IPS-NIHi7 (cell line): ENCODE measurements around the gene BTRC.
"Not testable (repeated sequence)": the region's sequence is repeated elsewhere in the genome, so short reads cannot be mapped to it uniquely, and the experiment has no call there.

Experiments used
- DNase-seq: peaks from one replicate; pipeline ENCODE4 v3.0.0; 2012; ENCODE audit warnings: mixed read lengths; ENCODE audit errors: extremely low spot score

The BTRC gene

DNA sequence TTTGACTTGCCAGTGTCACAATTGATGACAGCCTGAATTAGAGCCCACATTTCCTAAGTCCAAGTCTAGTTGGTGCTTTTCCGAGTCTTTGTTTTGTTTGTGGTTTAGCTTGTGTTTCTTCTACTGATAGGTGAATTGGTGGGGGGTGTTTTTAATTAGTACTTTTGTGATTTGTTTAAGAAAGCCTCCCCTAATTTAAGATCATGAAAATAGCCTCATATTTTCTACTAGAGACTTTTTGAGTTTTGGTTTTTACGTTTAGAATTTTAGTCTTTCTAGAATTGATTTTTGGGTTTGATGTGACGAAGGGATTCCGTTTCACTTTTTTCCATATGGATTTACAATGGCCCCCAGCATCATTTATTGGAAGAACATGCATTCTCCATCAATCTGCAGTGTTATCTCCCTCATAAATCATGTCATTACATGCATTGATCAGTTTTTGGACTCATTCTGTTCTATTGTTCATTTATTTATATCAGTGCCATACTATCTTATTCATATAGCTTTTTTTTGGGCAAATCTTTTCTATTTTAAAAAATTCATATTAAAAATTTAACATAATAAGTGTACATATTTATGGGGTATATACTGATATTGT, 32.8 kb downstream of the BTRC start:
- no peak for DNase-seq

DNA sequence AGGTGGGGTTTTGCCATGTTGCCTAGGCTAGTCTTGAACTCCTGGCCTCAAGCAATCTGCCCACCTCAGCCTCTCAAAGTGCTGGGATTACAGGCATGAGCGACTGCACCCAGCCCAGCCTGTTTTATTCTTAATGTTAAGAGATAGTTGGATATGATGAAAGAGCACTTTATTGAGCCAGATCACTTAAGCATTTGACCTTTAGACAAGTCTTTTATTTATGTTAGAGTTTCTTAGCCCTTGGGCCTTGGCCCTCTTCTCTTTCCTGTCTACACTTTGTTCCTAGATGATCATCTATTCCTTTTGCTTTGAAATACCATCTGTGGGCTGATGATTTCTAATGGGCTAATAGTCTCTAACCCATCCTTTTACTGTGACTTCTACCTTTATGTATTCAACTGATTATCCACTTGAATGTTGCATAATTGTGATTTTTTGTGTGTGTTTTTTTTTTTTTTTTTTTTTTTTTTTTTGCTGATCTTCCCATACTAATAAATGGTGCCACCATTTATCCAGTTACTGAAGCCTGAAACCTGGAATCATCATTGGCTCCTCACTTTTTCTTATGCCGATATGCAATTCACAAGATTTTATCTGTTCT, 34.8 kb downstream of the BTRC start:
- DNase-seq, result no peak

DNA sequence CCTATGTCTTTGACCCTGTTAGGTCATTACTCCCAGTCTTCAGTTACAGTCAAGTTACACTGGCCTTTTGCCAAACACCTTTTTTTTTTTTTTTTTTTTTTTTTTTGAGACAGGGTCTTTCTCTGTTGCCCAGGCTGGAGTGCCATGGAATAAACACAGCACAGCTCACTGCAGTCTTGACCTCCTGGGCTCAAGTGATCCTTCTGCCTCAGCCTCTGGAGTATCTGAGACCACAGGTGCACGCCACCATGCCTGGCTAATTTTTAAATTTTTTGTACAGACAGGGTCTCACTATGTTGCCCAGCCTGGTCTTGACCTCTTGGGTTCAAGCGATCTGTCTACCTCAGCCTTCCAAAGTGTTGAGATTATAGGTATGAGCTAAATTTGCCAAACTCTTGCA, 35.6 kb downstream of the BTRC start:
- not testable (repeated sequence) for DNase-seq

DNA sequence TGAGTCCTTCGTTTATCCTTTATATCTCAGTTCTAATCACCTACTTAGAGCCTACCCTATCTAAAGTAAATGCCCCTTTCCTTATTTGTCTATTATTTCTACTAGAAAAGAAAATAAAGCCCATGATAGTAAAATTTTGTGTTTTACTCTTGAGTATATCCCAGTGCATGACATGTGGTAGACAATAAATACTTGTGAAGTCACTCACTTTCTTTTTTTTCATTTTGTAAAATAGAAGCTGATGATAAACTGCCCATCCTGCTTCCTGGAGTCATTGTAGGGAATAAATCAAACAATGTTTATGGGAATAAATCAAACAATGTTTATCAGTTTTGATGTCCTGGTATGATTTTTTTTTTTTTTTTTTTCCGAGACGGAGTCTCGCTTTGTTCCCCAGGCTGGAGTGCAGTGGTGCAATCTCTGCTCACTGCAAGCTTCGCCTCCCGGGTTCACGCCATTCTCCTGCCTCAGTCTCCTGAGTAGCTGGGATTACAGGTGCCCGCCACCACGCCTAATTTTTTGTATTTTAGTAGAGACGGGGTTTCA, 36.1 kb downstream of the BTRC start:
- no peak for DNase-seq

DNA sequence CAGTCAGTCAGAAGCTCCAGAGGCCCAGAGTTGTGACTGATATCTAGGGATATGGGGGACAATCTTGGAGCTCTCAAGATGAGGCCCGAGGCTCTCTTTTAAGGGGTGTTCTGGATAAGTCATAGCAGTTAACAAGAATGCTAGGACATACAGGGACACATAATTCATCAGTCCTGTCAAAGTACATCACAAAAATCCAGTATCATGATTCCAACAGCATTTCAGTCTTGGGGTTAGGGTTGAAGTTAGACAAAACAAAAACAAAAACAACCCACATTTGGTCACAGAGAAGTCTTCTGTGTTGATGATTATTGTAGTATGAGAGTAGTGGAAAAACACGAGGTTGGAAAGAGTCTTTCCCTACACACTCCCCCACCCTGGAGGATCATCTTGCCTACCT, 39.4 kb downstream of the BTRC start:
- no peak for DNase-seq

DNA sequence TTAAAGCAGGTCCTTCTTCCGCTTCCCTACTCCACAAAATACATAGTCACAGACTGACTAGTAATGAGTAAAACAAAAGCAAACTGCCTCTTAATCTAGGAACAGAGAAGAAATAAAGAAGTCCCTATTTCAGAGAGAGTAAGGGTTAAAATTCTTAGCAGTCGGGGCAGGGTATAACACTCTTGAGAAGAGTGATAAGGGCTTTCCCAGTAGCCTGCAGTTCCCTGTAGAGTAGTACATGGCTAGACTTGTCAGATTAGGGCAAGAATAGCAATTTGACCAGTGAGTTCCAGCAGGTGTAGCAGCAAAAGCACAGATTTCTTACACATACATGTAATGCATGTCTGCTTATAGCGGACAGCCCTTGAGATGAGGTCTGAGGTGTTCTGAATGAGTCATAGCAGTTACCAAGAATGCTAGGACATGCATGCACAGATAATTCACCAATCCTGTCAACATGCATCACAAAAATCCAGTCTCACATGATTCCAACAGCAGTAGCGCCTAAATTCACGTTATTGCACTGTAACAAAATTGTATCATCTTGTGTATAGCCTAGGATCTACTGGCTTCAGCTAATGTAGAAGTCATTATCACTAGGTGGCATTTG, 40.7 kb downstream of the BTRC start:
- peak; percentile 16 for DNase-seq

DNA sequence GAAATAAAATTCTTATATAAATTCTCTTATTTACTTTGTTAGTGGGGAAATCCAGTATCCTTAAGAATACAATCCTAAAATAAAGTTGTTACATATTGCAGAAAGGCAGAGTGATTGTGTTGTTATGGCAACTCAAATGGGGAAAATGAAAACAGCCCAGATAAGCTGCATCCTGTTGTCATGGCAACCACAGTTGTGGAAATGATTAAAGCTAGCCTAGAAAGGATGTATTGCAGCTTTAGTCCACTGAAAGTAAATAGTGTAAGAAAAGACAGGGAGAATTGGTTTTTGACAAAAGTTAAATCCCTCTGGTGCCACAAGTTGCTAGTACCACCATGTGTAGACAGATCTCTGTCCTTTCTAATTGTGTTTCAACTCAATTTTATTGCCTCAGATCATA, 43.2 kb downstream of the BTRC start:
- DNase-seq, result peak; percentile 15

DNA sequence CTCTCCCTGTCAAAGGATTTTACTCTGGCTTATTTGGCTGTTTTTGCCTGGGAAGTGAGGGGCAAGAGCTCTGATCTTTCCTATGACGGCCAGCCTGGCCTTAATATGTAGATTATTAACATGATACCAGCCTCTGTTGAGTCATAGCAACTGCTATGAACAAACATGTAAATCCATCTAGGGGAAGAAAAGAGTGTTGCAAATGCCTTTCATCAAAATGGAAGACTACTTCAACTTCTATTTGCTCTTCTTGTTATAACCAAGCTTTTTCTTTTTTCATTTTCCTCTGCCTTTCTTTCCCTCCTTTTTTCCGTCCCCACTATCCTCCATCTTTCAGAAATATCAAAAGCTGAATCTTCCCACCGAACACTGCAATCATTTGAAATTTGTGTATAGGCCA, 46.6 kb downstream of the BTRC start:
- no peak for DNase-seq

DNA sequence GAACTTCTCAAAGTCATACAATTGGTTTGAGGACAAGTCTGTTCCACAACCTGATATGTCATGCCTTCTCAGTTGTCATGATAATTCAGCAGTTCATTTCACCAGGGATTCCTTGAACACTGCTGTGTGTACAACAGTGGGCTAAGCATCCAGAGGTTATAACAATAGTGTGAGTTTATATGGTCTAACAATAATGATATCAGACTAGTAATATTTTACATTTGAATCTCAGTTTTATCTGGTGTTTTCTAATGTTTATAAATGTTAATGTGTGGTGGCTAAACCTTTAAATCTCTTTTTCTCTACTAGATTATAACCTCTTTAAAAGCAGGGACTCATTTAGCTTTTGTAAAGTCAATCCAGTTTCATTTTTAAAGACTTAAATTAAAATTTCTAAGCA, 48.7 kb downstream of the BTRC start:
- DNase-seq, result no peak

DNA sequence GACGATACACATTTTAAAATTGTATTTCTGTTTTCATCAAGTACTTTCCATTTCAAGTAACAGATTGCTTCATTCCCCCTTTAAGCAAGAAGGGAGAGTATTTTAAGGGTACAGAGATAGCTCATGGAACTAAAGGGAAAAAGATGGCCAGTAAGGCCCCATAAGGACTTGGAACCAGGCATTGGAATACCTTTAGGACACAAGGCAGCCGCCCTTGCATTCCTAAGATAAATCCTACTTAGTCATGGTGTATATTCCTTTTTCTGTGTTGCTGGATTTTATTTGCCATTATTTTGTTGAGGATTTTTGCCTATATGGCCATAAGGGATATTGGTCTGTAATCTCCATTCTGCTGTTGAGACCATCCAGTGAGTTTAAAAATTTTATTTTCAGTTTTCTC, 49.2 kb downstream of the BTRC start:
- DNase-seq, result no peak

DNA sequence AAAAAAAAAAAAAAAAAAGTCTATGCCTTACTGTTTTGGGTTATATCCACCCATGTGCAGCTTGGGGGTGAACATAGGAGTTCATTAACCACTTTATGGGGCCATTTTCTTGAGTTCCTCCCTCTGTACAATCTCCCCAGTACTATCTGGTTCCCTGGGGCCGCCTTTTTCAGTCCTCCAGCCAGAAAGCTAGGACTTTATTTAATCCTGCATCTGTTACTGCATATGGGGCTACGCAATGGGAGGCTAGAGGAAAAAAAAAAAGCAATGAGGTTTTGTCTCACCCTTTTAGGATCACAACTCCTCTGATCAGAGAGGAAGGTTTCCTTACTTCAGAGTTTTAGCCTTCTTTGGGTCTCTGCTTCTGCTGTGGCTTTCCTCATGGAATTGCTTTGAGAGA, 51.0 kb downstream of the BTRC start:
- no peak for DNase-seq

DNA sequence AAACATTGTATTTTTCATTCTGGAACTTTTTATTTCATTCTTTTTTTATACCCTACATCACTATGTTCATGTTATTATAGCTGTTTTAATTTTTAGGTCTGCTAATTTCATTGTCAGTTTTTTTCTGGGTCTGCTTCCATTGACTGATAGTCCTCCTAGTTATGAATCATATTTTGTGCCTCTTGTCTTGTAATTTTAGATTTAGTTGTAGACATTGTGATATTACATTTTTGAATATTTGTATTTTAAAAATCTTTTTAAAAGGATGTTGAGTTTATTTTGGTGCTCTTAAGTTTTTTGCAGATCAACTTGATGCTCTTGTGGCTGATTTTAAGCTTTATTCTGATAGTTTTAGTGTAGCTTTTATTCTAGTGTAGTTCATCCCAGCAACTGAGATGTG, 57.6 kb downstream of the BTRC start:
- no peak for DNase-seq

DNA sequence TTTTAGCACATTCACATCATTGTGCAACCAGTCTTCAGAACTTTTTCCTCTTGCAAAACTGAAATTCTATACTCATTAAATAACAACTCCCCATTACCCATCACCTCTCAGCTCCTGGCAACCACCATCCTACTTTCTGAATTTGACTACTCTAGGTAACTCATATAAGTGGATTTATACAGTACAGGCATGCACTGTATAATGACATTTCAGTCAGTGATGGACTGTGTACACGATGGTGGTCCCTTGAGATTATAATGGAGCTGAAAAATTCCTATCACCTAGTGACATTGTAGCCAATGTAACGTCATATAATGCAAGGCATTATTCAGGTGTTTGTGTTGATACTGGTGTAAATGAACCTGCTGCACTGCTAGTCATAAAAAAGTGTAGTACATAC, 60.1 kb downstream of the BTRC start:
- no peak for DNase-seq

DNA sequence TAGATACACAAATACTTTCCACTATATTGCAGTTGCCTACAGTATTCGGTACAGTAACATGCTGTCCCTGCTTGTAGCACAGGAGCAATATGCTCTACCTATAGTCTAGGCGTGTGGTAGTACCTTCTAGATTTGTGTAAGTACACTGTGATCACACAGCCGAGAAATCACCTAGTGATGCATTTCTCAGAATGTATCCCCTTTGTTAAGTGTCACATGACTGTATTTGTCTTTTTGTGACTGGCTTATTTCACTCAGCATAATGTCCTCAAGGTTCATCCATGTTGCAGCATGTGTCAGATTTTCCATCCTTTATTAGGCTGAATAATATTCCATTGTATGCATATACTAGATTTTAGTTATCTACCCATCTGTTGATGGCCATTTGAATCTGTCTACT, 61.9 kb downstream of the BTRC start:
- no peak for DNase-seq

DNA sequence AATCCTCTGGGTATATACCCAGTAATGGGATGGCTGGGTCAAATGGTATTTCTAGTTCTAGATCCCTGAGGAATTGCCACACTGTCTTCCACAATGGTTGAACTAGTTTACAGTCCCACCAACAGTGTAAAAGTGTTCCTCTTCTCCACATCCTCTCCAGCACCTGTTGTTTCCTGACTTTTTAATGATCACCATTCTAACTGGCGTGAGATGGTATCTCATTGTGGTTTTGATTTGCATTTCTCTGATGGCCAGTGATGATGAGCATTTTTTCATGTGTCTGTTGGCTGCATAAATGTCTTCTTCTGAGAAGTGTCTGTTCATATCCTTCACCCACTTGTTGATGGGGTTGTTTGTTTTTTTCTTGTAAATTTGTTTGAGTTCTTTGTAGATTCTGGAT, 68.0 kb downstream of the BTRC start:
- DNase-seq, result not testable (repeated sequence)

DNA sequence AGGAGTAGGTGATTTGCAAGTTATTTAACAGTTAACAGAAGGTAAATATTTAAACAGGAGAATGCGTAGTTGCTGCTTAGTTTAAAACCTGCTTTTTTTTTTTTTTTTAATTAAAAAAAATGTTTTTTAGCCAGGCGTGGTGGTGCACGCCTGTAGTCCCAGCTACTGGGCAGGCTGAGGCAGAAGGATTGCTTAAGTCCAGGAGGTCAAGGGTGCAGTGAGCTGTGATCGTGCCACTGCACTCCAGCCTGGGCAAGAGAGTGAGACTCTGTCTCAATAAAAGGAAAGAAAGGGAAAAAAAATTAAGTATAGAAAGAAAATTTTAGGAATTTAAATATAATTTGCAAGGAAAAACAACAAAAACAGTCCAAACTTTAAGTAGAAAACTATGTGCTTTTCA, 71.6 kb downstream of the BTRC start:
- no peak for DNase-seq

DNA sequence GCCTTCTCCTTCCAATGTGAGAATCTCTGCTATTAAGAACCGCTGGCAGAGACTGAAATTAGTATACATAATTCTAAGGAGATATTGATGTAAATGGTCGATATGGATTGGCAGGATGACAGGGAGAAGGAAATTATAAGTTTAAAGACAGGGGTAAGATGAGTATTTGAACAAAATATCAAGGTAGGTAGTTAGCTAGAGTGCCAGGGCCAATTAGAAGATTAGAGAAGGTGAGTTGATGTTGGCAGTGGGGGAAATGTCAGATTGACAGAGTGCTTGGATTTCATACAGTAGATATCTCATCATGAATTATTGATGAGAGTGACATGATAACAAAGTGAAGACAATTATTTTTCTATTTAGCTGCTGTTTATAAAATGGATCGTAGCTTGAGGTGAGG, 74.1 kb downstream of the BTRC start:
- DNase-seq, result no peak

DNA sequence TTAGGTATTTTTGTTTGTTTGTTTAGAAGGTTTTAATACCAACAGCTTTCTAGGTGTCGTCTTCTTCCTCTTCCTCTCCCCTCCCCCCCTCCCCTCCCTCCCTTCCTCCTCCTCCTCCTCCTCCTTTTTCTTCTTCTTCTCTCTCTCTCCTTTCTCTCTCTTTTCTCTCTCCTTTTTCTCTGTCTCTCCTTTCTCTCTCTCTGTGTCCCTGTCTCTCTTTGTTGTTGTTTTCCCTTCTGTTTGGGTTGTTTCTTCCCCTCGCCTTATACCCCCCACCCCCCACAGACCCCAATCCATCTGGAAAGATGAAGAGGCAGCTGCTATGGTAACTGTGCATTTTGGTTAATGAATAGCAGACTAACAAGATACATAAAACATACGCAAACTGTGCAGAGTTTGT, 75.5 kb downstream of the BTRC start:
- no peak for DNase-seq

DNA sequence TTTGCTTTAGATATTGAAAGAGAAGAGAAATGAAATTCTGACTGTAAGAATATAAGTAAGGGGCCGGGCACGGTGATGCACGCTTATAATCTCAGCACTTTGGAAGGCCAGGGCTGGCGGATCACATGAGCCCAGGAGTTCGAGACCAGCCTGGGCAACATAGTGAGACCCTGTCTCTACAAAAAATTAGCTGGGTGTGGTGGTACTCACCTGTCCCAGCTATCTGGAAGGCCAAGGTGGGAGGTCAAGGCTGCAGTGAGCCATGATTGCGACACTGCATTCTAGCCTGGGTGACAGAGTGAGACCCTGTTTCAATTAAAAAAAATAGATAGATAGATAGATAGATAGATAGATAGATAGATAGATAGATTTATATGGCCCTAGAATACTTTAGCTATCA, 82.3 kb downstream of the BTRC start:
- DNase-seq, result no peak

DNA sequence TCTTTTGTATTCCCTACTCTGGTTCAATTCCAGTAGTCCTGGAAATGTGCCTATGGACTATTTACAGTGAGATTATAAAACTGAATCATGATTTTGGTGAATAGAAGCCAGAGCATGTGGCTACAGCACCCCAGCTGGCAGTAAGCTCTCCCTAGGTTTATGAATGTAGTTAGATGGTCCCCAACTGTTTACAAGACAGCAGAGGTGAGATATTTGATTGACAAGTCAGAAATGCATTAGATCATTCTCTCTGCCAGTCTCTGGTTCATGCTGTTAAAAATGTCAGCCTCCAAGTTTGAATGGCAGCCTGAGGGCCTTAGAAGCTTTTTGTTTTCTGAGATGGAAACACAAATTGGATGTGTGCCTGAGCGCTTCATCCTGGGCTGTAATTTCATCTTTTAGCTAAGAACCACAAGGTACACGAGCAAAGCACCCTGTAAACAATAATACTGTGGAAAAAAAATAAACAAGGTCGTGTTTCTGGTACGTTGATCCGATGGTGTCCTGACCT, 85.0 kb downstream of the BTRC start:
- no peak for DNase-seq

DNA sequence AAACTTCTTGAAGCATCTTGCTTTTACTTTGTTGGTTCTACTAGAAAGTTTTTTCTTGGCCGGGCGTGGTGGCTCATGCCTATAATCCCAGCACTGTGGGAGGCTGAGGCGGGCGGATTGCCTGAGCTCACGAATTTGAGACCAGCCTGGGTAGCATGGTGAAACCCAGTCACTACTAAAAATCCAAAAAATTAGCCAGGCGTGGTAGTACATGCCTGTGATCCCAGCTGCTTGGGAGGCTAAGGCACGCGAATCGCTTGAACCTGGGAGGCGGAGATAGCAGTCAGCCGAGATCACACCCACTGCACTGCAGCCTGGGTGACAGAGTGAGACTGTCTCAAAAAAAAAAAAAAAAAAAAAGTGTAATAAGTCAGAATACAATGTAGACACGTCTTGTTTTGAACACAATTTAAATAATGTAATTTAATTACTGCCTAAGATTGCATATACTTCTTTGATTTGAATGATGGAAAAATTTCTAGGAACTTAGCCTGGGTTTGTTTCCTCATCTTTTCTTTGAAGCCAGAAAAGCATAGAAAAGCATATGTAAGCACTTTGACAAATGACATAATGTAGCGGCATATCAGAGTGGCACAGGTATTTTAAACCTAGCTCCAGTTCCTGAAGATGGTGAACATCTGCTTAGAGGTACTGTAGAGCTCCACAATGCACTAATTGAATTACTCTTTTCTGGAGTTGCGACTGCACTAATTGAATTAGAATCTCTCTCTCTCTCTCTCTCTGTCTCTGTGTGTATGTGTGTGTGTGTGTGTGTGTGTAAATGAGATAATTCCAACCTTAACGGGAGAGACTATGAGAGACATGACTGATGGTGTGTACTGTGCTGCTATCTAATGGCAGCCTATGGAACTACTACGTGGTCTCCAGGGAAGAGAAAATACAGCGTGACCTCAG, 87.8 kb downstream of the BTRC start:
- DNase-seq, result peak; percentile 74

DNA sequence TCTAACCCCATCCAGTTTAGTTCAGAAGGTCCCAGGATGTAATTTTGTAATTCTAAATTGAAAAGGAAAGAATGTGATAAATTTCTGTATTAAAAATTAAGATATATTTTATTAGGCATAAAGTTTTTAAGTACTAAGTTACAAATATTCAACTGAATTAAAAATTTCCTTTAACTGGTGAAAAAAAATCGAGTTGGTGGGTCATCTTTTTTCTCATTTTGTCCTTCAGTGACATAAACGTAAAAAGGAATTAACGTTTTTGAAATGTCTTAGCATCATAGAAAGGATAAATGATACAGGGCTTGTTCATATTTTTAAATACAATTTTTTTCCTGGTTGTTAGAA, 88.5 kb downstream of the BTRC start:
- no peak for DNase-seq
